HL-60/S4 treated with phorbol 12-myristate 13-acetate at 8.2 ng/mL for 4 days and 3 days (cell line): ENCODE results near the gene SGPP2.
"Not testable (repeated sequence)": the region's sequence is repeated elsewhere in the genome, so short reads cannot be mapped to it uniquely, and the experiment has no call there.

Experiments
- in situ Hi-C: fragments of 300-500 bp; cut with MboI; formaldehyde crosslinking; loops from 2 replicates; pipeline ENCODE4 v1.15.0; 2022; ENCODE audit warnings: low sequenced_read_pairs

Gene SGPP2

GRCh38 chr2:222424276-222424728 is at the start of gene SGPP2:
SGPP2 (plus strand) TSS chr2:222424543; CDS start chr2:222424603, 60 bp downstream.
- in situ Hi-C loops: no loop called here

GRCh38 chr2:222375798-222376197 is 48.5 kb upstream of the SGPP2 start:
- in situ Hi-C loops: no loop called here

- in situ Hi-C loops: no loop called here
Observed at GRCh38 chr2:222380456-222380855, 43.9 kb upstream of the SGPP2 start.

- in situ Hi-C loops: no loop called here
Observed at GRCh38 chr2:222381566-222381965, 42.8 kb upstream of the SGPP2 start.

GRCh38 chr2:222383255-222383654 is 41.1 kb upstream of the SGPP2 start:
- in situ Hi-C loops: no loop called here

- in situ Hi-C loops: no loop called here
Observed at GRCh38 chr2:222391743-222392285, 32.5 kb upstream of the SGPP2 start.

- in situ Hi-C loops: no loop called here
Observed at GRCh38 chr2:222393733-222394267, 30.5 kb upstream of the SGPP2 start.

- in situ Hi-C loops: no loop called here
Observed at GRCh38 chr2:222398446-222398885, 25.9 kb upstream of the SGPP2 start.

- in situ Hi-C loops: no loop called here
Observed at GRCh38 chr2:222399038-222399783, 25.1 kb upstream of the SGPP2 start.

- in situ Hi-C loops: no loop called here
Observed at GRCh38 chr2:222404151-222404905, 20.0 kb upstream of the SGPP2 start.

GRCh38 chr2:222408684-222409083 is 15.7 kb upstream of the SGPP2 start:
- in situ Hi-C loops: no loop called here

GRCh38 chr2:222410534-222410933 is 13.8 kb upstream of the SGPP2 start:
- in situ Hi-C loops: no loop called here

GRCh38 chr2:222412334-222412733 is 12.0 kb upstream of the SGPP2 start:
- in situ Hi-C loops: not testable (repeated sequence)

- in situ Hi-C loops: no loop called here
Observed at GRCh38 chr2:222413295-222413911, 10.9 kb upstream of the SGPP2 start.

- in situ Hi-C loops: no loop called here
Observed at GRCh38 chr2:222418739-222419138, 5.6 kb upstream of the SGPP2 start.

GRCh38 chr2:222420508-222420907 is 3.8 kb upstream of the SGPP2 start:
- in situ Hi-C loops: no loop called here

GRCh38 chr2:222421626-222422025 is 2.7 kb upstream of the SGPP2 start:
- in situ Hi-C loops: no loop called here

- in situ Hi-C loops: no loop called here
Observed at GRCh38 chr2:222423186-222423585, 1.2 kb upstream of the SGPP2 start.

- in situ Hi-C loops: no loop called here
Observed at GRCh38 chr2:222423632-222424275, 589 bp upstream of the SGPP2 start.
